DND-41 (cell line): ENCODE data around the gene FAM168B.
"Not testable (repeated sequence)": the region's sequence is repeated elsewhere in the genome, so short reads cannot be mapped to it uniquely, and the experiment has no call there.

Experiments used
- ATAC-seq: fragments of 200-7000 bp; cut with Tn5 transposase; 3 replicates; pipeline ENCODE4 v1.9.1; 2021; ENCODE audit warnings: low read depth; ENCODE audit not compliant: insufficient read depth
- DNase-seq: peaks from one replicate; pipeline ENCODE4 v3.0.0-alpha.2; 2020
- H2AFZ ChIP-seq: 2 replicates; pipeline ENCODE4 v1.6.0; 2012; ENCODE audit warnings: low read depth, low read length
- H3K27ac ChIP-seq: 2 replicates; pipeline ENCODE4 v1.5.1; 2012; ENCODE audit warnings: low read length, inconsistent platforms
- H3K27me3 ChIP-seq: fragments of 200-600 bp; sonication (generic); 2 replicates; pipeline ENCODE4 v1.6.0; 2012; ENCODE audit warnings: low read length, mild to moderate bottlenecking, inconsistent platforms; ENCODE audit not compliant: insufficient read depth, poor library complexity
- H3K36me3 ChIP-seq: 2 replicates; pipeline ENCODE4 v1.5.1; 2012; ENCODE audit warnings: low read length, inconsistent platforms; ENCODE audit not compliant: insufficient read depth
- H3K4me1 ChIP-seq: 2 replicates; pipeline ENCODE4 v1.5.1; 2012; ENCODE audit warnings: mild to moderate bottlenecking, low read length; ENCODE audit not compliant: insufficient read depth
- H3K4me2 ChIP-seq: 2 replicates; pipeline ENCODE4 v1.6.0; 2012; ENCODE audit warnings: mild to moderate bottlenecking, moderate library complexity, low read length, inconsistent platforms; ENCODE audit not compliant: insufficient read depth
- H3K4me3 ChIP-seq, 2 experiments: fragments of 200-600 bp in 1 of 2; shearing (Covaris generic) in 1 of 2; 2 replicates each; pipeline ENCODE4 v1.5.1; 2012 to 2016; ENCODE audit warnings: inconsistent platforms in 2 of 2, low read length in 2 of 2, mild to moderate bottlenecking in 2 of 2, low read depth in 1 of 2, moderate library complexity in 1 of 2
- H3K79me2 ChIP-seq: 2 replicates; pipeline ENCODE4 v1.6.0; 2012; ENCODE audit warnings: low read length, inconsistent platforms; ENCODE audit not compliant: insufficient read depth
- H3K9ac ChIP-seq: 2 replicates; pipeline ENCODE4 v1.6.0; 2012; ENCODE audit warnings: low read depth, mild to moderate bottlenecking, inconsistent platforms, low read length, moderate library complexity
- H3K9me3 ChIP-seq: 2 replicates; pipeline ENCODE4 v1.5.1; 2012; ENCODE audit warnings: low read length, moderate library complexity, mild to moderate bottlenecking, inconsistent platforms; ENCODE audit not compliant: insufficient read depth, severe bottlenecking
- H4K20me1 ChIP-seq: 2 replicates; pipeline ENCODE4 v1.6.0; 2012; ENCODE audit warnings: low read length; ENCODE audit not compliant: insufficient read depth
- CTCF ChIP-seq: IDR thresholded peaks from 2 replicates; pipeline ENCODE4 v1.5.1; 2012; ENCODE audit warnings: borderline replicate concordance, low read length, moderate library complexity, mild to moderate bottlenecking; ENCODE audit not compliant: poor library complexity, severe bottlenecking; ENCODE audit errors: extremely low read depth
- EZH2 ChIP-seq: IDR thresholded peaks from 3 replicates; pipeline ENCODE4 v1.6.1; 2012; ENCODE audit warnings: borderline replicate concordance, low read depth, mild to moderate bottlenecking, moderate library complexity, low read length, inconsistent platforms; ENCODE audit not compliant: severe bottlenecking

FAM168B gene

DNA sequence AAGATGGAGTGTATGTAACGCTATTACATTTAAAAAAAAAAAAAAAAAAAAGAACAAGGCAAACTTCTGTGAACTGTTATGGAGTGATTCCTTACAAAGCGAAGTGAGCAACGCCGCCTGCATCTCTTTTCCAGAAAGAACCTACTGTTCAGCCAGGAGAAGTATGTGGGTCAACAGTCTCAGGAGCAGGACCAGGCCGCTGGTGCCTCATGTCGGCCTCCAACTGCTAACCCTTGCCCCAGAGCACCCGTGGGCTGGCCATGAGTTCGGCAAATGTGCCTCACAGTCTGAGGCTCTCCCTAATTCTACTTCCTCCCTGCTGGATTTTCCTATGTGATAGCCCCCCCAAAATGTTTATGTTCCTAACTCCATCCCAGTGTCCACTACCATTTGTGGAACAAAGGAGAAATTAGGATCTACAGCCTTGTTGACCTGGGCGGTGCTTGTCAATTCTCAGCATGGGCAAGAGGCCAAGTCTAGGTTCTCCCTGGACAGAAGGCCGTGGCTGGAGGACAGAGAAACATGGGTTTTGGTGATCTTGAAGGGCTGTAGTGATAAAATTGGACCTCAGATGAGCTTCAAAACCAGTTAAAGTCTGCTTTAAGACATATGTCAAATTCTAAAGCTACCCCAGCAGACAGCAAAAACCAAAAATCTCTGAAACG is 15.9 kb downstream of the FAM168B start:
- Histone ChIP-seq H3K9ac (no peak overlapping the region), H3K4me2 (no peak overlapping the region), H3K79me2 (peaks cover 94% of the 10 kb centered on the region), H3K36me3 (peaks cover 95% of the 10 kb centered on the region), H2AFZ (no peak overlapping the region), H3K4me3 (no peak overlapping the region), H3K9me3 (no peaks in the 10 kb centered on the region), H4K20me1 (peaks cover 61% of the 10 kb centered on the region), H3K27ac (no peak overlapping the region), H3K4me1 (no peaks in the 10 kb centered on the region), H3K27me3 (no peaks in the 10 kb centered on the region)
- DNase-seq (no peak), ATAC-seq (no peak)
- TF ChIP-seq CTCF (no peak), EZH2 (no peak)

- no peaks in the 10 kb centered on the region for H3K4me1 ChIP-seq
- no peaks in the 10 kb centered on the region for H3K27me3 ChIP-seq
- no peak overlapping the region for H3K27ac ChIP-seq
- H3K4me3 ChIP-seq: no peak overlapping the region
- peaks cover 93% of the 10 kb centered on the region for H3K36me3 ChIP-seq
- H3K79me2 ChIP-seq: peaks cover 93% of the 10 kb centered on the region
- H3K9me3 ChIP-seq: no peaks in the 10 kb centered on the region
- ATAC-seq (no peak), DNase-seq (no peak)
- H4K20me1 ChIP-seq: peaks cover 58% of the 10 kb centered on the region
- no peak overlapping the region for H3K9ac ChIP-seq
- no peak for TF ChIP-seq CTCF
- TF ChIP-seq EZH2: no peak
- no peak overlapping the region for H3K4me2 ChIP-seq
- no peak overlapping the region for H2AFZ ChIP-seq
These were observed 16.6 kb downstream of the FAM168B start for GRCh38 chr2:131076707-131077106.

- H3K4me1 ChIP-seq, ATAC-seq, H3K9me3 ChIP-seq, H3K27me3 ChIP-seq, H2AFZ ChIP-seq, H3K9ac ChIP-seq, H3K4me2 ChIP-seq, DNase-seq, H3K4me3 ChIP-seq, H3K27ac ChIP-seq: not testable (repeated sequence)
- H3K36me3 ChIP-seq: peaks cover 93% of the 10 kb centered on the region
- H3K79me2 ChIP-seq: peaks cover 94% of the 10 kb centered on the region
- peaks cover 60% of the 10 kb centered on the region for H4K20me1 ChIP-seq
These were observed 17.7 kb downstream of the FAM168B start for GRCh38 chr2:131075578-131075977.

DNA sequence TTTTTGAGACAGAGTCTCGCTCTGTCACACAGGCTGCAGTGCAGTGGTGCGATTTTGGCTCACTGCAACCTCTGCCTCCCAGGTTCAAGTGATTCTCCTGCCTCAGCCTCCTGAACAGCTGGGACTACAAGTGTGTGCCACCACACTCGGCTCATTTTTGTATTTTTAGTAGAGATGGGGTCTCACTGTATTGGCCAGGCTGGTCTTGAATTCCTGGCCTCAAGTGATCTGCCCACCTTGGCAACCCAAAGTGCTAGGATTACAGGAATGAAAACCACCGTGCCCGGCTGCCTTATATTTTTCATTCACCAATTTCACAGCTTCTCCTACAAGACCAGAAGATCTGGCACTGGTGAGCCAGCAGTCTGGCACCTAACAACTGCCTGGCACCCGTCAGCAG is 25.1 kb downstream of the FAM168B start:
- H3K4me2 ChIP-seq, H3K27ac ChIP-seq, H3K27me3 ChIP-seq, H3K9me3 ChIP-seq, DNase-seq, ATAC-seq, H3K4me1 ChIP-seq, H3K4me3 ChIP-seq, H2AFZ ChIP-seq, H3K9ac ChIP-seq: not testable (repeated sequence)
- H3K36me3 ChIP-seq: peaks cover 83% of the 10 kb centered on the region
- peaks cover 62% of the 10 kb centered on the region for H4K20me1 ChIP-seq
- peaks cover 94% of the 10 kb centered on the region for H3K79me2 ChIP-seq
